Measurements from ENCODE around the gene CAMK1.
A peak's percentile ranks its signal among the peaks of the same experiment; 100 is the strongest.

Gene CAMK1

DNA sequence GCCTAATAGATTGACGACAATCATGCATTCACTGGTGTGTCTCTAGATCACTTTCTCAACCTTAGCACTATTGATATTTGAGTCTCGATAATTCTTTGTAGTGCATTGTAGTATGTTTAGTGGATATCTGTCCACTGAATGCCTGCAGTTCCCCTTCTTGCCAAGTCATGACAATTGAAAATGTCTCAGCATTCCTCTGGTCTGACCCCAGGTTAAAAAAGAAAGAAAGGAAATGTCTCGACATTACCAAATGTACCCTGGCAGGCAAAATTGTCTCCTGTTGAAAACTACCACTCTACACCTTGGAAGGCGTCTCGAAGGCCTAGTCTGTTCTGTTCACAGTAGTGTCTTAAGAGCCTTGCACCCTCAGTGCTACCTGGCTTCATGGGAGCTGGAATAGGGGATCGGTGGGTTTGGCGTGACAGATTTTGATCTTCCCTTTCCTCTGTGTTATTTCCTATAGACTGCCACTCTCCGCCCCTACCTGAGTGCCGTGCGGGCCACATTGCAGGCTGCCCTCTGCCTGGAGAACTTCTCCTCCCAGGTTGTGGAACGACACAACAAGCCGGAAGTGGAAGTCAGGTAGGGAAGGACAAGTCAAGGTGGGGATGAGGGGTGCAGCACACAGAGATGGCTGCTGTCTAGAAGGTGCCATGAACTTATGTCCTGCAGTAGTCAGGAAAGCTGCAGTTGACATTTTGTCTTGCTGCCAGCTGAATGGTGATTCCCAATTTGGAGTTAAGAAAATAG is 27.6 kb upstream of the CAMK1 start:
- H3K4me3 ChIP-seq (ENCODE audit: low read depth, low read length) = no peak overlapping the region
- TF ChIP-seq MYC (IDR thresholded peaks at IDR 0.05; ENCODE audit: low read depth, low read length) (no peak), POLR2A (IDR thresholded peaks at IDR 0.05; ENCODE audit: extremely low read depth, insufficient read length) (no peak)
- TF ChIP-seq, protein P1, sequence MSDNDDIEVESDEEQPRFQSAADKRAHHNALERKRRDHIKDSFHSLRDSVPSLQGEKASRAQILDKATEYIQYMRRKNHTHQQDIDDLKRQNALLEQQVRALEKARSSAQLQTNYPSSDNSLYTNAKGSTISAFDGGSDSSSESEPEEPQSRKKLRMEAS (IDR thresholded peaks at IDR 0.05; ENCODE audit: low read depth, low read length) = no peak
- TF ChIP-seq, protein P2, sequence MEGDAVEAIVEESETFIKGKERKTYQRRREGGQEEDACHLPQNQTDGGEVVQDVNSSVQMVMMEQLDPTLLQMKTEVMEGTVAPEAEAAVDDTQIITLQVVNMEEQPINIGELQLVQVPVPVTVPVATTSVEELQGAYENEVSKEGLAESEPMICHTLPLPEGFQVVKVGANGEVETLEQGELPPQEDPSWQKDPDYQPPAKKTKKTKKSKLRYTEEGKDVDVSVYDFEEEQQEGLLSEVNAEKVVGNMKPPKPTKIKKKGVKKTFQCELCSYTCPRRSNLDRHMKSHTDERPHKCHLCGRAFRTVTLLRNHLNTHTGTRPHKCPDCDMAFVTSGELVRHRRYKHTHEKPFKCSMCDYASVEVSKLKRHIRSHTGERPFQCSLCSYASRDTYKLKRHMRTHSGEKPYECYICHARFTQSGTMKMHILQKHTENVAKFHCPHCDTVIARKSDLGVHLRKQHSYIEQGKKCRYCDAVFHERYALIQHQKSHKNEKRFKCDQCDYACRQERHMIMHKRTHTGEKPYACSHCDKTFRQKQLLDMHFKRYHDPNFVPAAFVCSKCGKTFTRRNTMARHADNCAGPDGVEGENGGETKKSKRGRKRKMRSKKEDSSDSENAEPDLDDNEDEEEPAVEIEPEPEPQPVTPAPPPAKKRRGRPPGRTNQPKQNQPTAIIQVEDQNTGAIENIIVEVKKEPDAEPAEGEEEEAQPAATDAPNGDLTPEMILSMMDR (IDR thresholded peaks at IDR 0.05; ENCODE audit: low read depth, low read length) = no peak
- no peak for DNase-seq (ENCODE audit: low read depth)

DNA sequence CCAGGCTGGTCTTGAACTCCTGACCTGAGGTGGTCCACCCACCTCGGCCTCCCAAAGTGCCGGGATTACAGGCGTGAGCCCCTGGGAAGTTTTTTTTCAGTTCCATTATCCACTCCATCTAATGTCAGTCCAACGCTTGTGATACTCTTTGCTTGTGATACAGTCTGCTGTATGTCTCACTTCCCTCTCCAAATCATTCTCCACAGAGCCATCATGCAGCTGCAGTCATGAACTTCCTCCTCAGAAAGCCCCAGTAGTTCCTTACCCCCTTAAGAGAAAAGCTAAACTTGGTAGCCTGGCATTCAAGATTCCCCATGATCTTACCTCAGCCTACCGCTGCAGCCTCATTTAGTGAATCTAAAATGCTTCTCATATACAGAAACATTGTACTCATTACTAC is 25.5 kb upstream of the CAMK1 start:
- DNase-seq (ENCODE audit: low read depth) = peak; percentile 38
- TF ChIP-seq POLR2A (IDR thresholded peaks at IDR 0.05; ENCODE audit: extremely low read depth, insufficient read length) (no peak), MYC (IDR thresholded peaks at IDR 0.05; ENCODE audit: low read depth, low read length) (no peak)
- TF ChIP-seq, protein P2 (IDR thresholded peaks at IDR 0.05; ENCODE audit: low read depth, low read length) = no peak
- no peak overlapping the region for H3K4me3 ChIP-seq (ENCODE audit: low read depth, low read length)

DNA sequence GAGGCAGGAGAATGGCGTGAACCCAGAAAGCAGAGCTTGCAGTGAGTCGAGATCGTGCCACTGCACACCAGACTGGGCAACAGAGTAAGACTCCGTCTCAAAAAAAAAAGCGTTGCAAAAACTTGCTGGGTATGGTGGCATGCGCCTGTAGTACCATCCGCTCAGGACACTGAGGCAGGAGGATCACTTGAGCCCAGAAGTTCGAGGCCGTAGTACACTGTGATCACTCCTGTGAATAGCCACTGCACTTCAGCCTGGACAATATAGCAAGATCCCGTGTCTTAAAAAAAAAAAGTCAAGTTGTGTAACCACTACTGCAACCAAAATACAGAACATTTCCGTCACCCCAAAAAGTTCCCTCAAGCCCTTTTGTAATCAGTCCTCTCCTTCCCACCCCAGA is 24.7 kb upstream of the CAMK1 start:
- H3K4me3 ChIP-seq (ENCODE audit: low read depth, low read length) = no peak overlapping the region
- no peak for DNase-seq (ENCODE audit: low read depth)
- TF ChIP-seq, protein P2 (IDR thresholded peaks at IDR 0.05; ENCODE audit: low read depth, low read length) = no peak
- TF ChIP-seq MYC (IDR thresholded peaks at IDR 0.05; ENCODE audit: low read depth, low read length) = no peak
- TF ChIP-seq, protein P1 (IDR thresholded peaks at IDR 0.05; ENCODE audit: low read depth, low read length) = no peak
- no peak for TF ChIP-seq POLR2A (IDR thresholded peaks at IDR 0.05; ENCODE audit: extremely low read depth, insufficient read length)

DNA sequence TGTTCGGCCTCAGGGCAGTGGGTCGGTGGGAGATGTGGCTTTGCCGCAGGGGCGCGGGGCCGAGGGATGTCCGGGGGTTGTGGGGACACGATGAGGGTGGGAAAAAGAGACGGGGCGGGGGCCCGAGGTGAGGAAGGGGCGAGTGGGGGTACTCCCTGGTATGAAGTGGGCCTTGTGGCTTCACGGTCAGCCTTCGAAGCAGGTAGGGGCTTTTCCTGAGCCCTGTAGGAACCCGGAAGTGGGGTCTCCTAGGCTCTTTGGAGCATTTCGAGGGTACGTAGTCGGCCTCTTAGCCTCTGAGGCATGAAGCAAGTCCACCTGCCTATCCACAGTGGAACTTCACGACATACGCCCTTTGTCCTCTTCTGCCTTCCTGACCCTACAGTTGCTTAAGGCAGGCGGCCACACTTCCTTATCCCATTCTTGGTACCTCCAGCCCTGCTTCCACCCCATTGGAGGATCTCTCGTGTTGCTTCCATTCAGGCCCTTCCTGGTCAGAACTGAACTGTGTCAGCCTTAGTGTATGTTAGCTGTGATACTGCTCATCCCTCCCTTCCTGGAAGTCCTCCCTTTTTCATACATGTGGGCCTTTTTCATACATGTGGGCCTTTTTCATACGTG is 23.5 kb upstream of the CAMK1 start:
- TF ChIP-seq, protein P2 (IDR thresholded peaks at IDR 0.05; ENCODE audit: low read depth, low read length) = no peak
- TF ChIP-seq, protein P1 (IDR thresholded peaks at IDR 0.05; ENCODE audit: low read depth, low read length) = no peak
- H3K4me3 ChIP-seq (ENCODE audit: low read depth, low read length) = peak overlapping the region; percentile 92
- peak; percentile 61 for DNase-seq (ENCODE audit: low read depth)

DNA sequence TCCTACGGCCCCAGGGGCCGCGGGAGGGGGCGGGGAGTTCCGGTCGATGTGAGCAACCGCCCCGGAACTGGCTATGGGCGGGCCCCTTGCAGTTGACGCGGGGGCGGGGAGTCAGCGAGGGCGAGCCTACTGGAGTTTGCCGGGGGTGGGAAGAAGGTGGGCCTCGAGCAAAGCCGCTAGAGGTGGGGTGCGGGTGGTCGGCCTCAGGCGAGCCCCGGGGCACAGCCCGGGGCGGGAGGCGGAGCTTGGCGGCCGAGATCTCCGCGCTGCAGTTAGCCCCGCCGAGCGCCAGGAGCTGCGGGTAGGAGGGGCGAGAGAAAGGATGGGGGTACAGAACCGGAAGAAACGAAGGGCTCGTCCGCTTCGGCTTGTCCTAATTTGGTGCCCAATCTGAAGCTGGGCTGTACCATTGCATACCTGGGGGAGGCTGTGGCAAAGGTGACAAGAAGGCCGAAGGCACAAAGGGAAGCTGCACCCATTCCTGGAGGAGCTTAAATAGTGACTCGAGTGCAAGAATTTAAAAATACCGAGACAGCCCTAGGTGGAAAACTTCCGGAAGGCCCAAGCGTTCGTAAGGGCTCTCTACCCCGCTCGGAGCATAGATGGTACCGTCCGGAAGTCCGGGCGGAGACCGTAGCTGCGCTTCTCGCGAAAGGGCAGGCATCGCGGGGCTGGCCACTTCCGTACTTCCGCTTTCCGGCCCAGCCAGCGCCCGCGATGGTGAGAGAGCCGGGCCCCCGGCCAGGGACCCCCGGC is 22.8 kb upstream of the CAMK1 start, which contains the start of the genes ARPC4 and TADA3:
Gene ARPC4 (plus strand): TSS at position 678 of the 756 bp plus-strand sequence. CDS start 40 bp downstream, at position 718.
Gene TADA3 (minus strand): TSS at position 69 of the 756 bp plus-strand sequence. CDS start 1,007 bp downstream, outside the sequence.
- peak; percentile 62 for TF ChIP-seq POLR2A (IDR thresholded peaks at IDR 0.05; ENCODE audit: extremely low read depth, insufficient read length)
- TF ChIP-seq, protein P2 (IDR thresholded peaks at IDR 0.05; ENCODE audit: low read depth, low read length) = no peak
- peak; percentile 27 for TF ChIP-seq MYC (IDR thresholded peaks at IDR 0.05; ENCODE audit: low read depth, low read length)
- TF ChIP-seq, protein P1 (IDR thresholded peaks at IDR 0.05; ENCODE audit: low read depth, low read length) = 0 out of 2 replicates have a peak, but pooled peaks have one; percentile 42
- peak within 1 kb of the TSS; percentile 92 for H3K4me3 ChIP-seq (ENCODE audit: low read depth, low read length)
- peak; percentile 95 for DNase-seq (ENCODE audit: low read depth)
